Fibroblast of skin of right biceps (primary cell): ENCODE results near the gene TIMD4.
A peak's percentile ranks its signal among the peaks of the same experiment; 100 is the strongest.
"Not testable (repeated sequence)": the region's sequence is repeated elsewhere in the genome, so short reads cannot be mapped to it uniquely, and the experiment has no call there.

Experiments used
- DNase-seq: peaks from one replicate; pipeline ENCODE4 v3.0.0-alpha.2; 2013

TIMD4 gene

GRCh38 chr5:156963125-156963524, at the start of gene TIMD4:
TIMD4 (minus strand) TSS chr5:156963226; CDS start chr5:156963198, 28 bp downstream.
- DNase-seq = no peak

DNA sequence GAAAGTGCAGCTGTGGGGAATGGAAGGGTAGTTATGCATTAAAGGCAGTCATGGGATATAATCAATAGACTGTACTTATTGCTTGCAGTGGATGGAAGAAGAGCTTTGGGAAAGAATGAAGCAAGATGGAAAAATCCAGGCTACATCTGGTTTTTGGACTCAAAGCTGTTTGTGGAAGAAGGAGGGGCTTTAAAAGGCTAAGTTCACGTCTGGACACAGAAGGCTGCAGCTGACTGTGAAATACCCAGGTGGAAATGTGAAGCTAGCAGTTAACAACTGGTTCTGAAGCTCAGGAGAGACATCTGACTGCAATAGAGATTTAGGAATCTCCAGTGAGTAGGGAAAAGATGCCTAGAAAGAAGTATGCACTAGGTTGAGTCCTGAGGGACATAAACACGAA, 43.2 kb upstream of the TIMD4 start:
- no peak for DNase-seq

DNA sequence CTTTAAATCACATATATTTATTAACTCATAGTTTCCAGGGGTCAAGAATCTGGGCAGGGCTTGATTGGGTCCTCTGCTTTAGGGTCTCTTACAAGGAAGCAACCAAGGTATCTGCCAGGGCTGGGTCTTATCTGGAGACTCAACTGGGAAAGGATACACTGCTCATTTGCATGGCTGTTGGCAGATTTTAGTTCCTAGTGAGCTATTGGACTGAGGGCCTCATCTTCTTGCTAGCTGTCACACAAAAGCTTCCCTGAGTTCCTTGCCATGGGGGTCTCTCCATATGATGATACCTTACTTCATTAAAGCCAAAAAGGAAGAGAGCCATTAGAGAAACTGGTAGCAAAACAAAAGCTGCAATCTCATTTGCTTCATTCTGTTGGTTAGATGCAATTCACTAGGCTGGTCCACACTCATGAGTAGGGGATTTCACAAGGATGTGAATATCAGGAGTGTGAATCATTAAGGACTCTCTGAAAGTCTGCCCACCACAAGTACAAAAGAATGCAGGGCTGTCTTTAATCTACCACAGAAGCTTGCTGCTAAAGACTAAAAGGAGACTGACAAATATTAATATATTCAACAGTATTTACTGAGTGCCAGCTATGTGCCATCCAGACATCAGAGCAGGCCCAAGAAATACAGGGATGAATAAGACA, 42.0 kb upstream of the TIMD4 start:
- DNase-seq = peak; percentile 49

GRCh38 chr5:156991714-156992113, 28.7 kb upstream of the TIMD4 start:
- no peak for DNase-seq

DNA sequence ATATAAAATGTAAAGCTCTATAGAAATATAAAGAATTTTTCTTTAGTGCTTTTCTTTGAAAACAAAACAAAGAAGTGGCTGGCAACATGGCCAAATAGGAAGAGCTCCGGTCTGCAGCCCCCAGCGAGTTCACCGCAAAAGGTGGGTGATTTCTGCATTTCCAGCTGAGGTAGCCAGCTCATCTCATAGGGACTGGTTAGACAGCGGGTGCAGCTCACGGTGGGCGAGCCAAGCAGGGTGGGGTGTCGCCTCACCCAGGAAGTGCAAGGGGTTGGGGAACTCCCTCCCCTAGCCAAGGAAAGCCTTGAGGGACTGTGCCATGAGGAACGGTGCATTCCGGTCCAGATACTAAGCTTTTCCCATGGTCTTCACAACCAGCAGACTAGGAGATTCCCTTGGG, 21.0 kb upstream of the TIMD4 start:
- no peak for DNase-seq

DNA sequence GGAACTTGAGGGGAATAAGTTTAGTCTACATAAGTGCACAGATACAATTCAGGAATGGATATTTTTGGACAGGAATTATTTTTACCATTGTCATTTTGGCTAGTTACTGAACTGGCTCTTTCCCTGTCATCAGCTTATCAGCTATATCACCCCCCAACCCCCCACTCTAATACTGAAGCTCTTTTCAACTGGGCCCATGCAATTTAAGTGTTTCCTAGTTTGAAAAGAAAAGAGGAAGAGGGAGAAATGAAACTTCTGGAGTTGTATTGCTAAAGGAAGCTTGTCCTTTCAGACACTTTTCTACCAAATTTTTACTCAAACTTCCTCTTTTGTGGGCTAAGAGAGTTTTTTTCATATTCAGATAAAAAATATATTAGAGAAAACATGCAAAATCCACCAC, 18.5 kb upstream of the TIMD4 start:
- no peak for DNase-seq

DNA sequence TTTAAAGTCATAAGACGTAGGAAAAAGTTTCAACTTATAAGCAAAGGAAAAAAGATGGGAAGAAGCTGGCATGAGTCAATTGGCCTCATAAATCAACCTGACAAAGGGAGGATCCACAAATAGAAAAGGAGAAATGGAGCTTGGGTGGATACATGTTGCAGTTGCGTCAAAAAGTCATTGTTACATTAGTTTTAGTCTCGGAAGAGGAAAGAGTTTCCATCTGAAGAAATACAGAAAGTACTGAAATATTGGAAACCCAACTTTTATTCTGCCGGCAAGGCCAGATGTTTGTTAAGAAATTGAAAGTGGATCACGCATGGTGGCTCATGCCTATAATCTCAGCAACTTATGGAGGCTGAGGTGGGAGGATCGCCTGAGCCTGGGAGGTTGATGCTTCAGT, 11.3 kb upstream of the TIMD4 start:
- no peak for DNase-seq

GRCh38 chr5:156971848-156972525, 9.0 kb upstream of the TIMD4 start:
- DNase-seq = no peak

DNA sequence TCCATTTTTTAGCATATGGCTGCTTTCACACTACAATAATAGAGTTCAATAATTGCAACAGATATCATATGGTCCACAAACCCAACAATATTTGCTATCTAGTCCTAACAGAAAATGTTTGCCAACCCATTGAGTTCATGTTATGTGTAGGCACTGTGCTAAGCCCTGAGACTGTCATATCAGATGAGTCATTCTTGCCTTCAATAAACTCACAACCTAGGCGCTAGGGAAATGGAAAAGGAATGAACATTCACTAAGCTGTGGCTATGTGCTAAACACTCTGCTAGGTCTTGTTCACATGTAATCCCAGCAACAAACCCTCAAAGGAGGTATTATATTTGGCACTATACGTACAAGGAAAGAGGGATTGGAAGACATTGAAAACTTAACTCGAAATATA, 8.4 kb upstream of the TIMD4 start:
- no peak for DNase-seq

DNA sequence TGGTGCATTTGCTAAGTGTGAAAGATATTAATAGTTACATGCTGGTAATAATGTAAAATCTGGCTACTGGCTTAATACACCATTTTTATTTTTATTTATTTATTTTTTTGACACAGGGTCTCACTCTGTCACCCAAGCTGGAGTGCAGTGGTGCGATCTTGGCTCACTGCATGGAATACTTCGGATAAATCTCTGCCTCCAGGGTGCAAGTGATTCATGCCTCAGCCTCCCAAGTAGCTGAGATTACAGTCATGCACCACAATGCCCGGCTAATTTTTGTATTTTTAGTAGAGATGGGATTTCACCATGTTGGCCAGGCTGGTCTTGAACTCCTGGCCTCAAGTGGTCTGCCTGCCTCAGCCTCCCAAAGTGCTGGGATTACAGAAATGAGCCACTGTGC, 4.4 kb upstream of the TIMD4 start:
- DNase-seq = not testable (repeated sequence)

- DNase-seq = no peak
Observed at GRCh38 chr5:156956321-156956720, 6.7 kb downstream of the TIMD4 start.

DNA sequence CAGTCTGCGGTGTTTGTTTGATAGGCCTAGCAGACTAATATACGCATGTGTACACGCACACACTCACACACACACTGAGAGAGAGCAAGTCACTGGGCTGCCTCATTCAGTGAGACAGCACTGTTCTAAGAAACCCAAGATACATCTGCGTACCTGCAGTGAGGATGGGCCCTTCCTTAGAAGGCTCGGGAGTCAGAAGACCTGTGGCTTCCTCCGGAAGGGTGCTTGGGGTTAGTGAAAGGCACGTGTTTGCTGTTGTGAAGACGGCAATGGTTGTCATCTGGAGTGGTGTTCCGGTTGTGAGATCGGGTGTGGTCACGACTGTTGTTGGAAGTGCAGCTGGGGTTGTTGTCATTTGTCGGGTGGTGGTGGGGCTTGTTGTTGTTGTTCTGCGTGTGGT, 11.7 kb downstream of the TIMD4 start:
- no peak for DNase-seq

- no peak for DNase-seq
Observed at GRCh38 chr5:156950716-156951115, 12.3 kb downstream of the TIMD4 start.

DNA sequence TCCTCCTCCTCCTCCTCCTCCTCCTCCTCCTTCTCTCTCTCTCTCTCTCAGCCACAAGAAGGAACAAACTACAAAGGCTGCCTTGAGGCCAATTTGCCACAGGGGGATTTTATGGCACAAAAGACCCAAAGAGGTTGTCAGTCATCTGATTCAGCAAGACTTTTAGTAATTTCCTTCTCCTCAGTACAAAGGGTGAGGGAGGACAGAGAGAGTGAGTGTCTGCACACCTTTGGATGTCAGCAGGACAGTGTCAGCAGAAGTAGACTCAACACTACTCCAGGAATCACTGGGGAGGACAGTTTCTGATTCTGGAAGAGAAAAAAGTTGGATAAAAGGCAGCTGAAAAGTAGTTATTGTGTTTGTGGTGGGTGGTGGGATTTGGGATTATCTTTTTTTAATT, 13.6 kb downstream of the TIMD4 start:
- no peak for DNase-seq

- DNase-seq = no peak
Observed at GRCh38 chr5:156947925-156948324, 15.1 kb downstream of the TIMD4 start.

GRCh38 chr5:156942064-156942463, 21.0 kb downstream of the TIMD4 start:
- DNase-seq = no peak

GRCh38 chr5:156940462-156940861, 22.6 kb downstream of the TIMD4 start:
- DNase-seq = not testable (repeated sequence)

- DNase-seq = no peak
Observed at GRCh38 chr5:156936972-156937371, 26.1 kb downstream of the TIMD4 start.

- DNase-seq = peak; percentile 19
Observed at GRCh38 chr5:156934450-156935211, 28.4 kb downstream of the TIMD4 start.

DNA sequence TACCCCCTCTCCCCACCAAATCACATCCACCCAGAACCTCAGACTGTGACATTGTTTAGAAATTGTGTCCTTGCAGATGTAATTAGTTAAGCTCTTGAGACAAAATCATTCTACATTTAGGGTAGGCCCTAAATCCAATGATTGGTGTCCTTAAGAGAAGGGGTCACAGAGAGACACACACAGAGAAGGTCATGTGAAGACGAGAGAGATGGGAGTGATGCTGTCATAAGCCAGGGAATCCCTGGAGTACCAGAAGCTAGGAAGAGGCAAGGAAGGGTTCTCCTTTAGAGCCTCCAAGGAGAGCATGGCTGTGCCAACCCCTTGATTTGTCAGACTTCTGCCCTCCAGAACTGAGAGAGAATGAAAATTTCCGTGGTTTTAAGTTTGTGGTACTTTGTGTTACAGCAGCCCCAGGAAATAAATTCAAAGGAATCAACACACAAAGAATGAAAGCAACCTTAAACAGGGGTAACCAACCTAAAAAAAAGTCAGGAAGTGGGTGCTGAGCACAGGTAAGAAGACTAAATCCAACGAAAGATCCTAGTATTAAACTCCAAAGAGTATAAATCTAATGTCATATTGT, 33.6 kb downstream of the TIMD4 start:
- no peak for DNase-seq

DNA sequence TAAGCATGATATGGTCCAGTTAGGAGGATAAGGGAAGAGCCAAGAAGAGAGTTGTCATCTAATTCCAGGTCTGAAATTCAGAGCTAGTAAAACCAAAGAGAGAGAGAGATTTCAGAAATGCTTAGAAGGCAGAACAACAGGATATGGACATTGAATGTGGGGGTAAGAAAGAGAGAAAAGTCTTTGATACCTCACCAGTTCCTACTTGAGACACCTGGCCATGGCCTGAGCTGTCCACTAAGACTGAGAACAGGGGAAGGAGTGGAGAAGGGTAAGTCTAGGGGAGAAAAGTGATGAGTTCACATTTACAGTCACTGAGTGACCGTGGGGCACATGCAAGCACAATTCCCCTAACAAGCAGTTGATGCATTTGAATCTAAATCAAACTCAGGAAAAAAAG, 35.5 kb downstream of the TIMD4 start:
- DNase-seq = no peak

DNA sequence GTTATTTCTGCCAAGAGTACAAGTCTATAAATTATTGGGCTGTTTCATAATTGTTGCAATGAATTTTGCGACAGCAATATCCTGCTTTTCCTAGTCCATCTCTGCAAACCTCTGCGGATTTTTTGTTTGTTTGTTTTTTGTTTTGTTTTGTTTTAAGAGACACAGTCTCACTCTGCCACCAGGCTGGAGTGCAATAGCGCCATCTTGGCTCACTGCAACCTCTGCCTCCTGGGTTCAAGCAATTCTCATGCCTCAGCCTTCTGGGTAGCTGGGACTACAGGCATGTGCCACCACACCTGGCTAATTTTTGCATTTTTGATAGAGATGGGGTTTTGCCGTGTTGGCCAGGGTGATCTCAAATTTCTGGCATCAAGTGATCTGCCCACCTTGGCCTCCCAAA, 37.3 kb downstream of the TIMD4 start:
- DNase-seq = not testable (repeated sequence)

GRCh38 chr5:156922207-156922792, 40.7 kb downstream of the TIMD4 start:
- no peak for DNase-seq
